T-helper 17 cell (primary cell): Measurements from ENCODE around the gene TAF11L9. TPM values are rescaled to one million over a fixed set of nuclear protein-coding genes. Genes with fewer than 3 reads are reported as not detected.

ENCODE experiments used
- total RNA-seq, 4 donors: library from RNA in 2 of 4; stranded (reverse) in 2 of 4; gene quantifications; one replicate each; pipeline ENCODE4 v1.2.3 and lab custom pipeline; 2022 to 2026

TAF11L9 gene
- total RNA-seq, 2 donors from 2014 or later = not detected

Other genes starting within 250 kb of the TAF11L9 start
- not detected for gene TAF11L2, start 96.2 kb downstream of the TAF11L9 start, total RNA-seq
- gene TAF11L3, start 76.0 kb downstream of the TAF11L9 start, total RNA-seq = not detected
- gene TAF11L4, start 72.6 kb downstream of the TAF11L9 start, total RNA-seq = not detected
- gene TAF11L5, start 69.2 kb downstream of the TAF11L9 start, total RNA-seq = not detected
- not detected for gene TAF11L6, start 65.7 kb downstream of the TAF11L9 start, total RNA-seq
- gene TAF11L7, start 8.6 kb downstream of the TAF11L9 start, total RNA-seq = not detected
- not detected for gene TAF11L8, start 3.4 kb downstream of the TAF11L9 start, total RNA-seq
- gene TAF11L10, start 3.4 kb upstream of the TAF11L9 start, total RNA-seq = not detected
- gene TAF11L11, start 9.8 kb upstream of the TAF11L9 start, total RNA-seq = not detected
- gene TAF11L12, start 16.0 kb upstream of the TAF11L9 start, total RNA-seq = not detected
- not detected for gene TAF11L13, start 37.7 kb upstream of the TAF11L9 start, total RNA-seq
- gene TAF11L14, start 40.1 kb upstream of the TAF11L9 start, total RNA-seq = not detected